Right lobe of liver (tissue), 4 donors: ENCODE measurements around the gene PLA2G2C.

Source experiments
- POLR2A ChIP-seq: fragments of 450-650 bp; IDR thresholded peaks from one replicate; pipeline ENCODE4 v1.6.1; 2017; ENCODE audit warnings: antibody characterized with exemption, mild to moderate bottlenecking
- TF ChIP-seq, protein P1 (sequence below), 4 donors: fragments of 200-600 bp in 3 of 4; fragments of 450-650 bp in 1 of 4; IDR thresholded peaks; one replicate each; pipeline versions ENCODE4 v1.5.1 to v1.8.0; 2016 to 2022; ENCODE audit warnings: antibody characterized with exemption in 4 of 4, mild to moderate bottlenecking in 2 of 4
- donor health status: DM: no; HTN: no; CAD: no.
- donor health status: DM: no; HTN: no; CAD: no.
- donor health status: DM: no; HTN: yes; CAD: no.

DNA sequence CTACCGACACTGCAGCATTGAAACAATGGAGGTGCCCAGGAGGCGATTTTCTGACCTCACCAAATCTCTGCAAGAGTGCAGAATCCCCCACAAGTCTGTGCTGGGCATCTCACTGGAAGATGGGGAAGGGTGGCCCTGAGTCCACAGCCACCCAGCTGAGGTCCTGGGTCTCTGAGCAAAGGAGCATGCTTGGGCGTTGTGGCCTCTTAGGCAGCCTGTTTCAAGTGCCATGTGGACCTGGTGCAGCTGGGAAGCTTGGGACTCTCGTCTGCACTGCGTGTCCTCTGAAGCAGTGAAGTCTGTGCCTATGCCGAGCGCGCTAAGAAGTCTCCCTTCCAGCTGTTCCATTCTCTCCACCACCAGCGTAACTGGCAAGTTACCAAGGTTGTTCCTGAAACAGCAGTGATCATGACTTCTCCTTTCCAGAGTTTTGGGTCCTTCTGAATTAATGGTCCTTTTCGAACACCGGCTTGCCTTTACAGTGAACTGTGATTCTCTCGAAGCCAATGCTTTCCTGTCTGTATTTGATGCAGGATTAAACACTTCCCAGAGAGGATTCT, 5.0 kb upstream of the PLA2G2C start:
- TF ChIP-seq, protein P1, sequence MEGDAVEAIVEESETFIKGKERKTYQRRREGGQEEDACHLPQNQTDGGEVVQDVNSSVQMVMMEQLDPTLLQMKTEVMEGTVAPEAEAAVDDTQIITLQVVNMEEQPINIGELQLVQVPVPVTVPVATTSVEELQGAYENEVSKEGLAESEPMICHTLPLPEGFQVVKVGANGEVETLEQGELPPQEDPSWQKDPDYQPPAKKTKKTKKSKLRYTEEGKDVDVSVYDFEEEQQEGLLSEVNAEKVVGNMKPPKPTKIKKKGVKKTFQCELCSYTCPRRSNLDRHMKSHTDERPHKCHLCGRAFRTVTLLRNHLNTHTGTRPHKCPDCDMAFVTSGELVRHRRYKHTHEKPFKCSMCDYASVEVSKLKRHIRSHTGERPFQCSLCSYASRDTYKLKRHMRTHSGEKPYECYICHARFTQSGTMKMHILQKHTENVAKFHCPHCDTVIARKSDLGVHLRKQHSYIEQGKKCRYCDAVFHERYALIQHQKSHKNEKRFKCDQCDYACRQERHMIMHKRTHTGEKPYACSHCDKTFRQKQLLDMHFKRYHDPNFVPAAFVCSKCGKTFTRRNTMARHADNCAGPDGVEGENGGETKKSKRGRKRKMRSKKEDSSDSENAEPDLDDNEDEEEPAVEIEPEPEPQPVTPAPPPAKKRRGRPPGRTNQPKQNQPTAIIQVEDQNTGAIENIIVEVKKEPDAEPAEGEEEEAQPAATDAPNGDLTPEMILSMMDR (IDR thresholded peaks at IDR 0.05): no peak
- no peak for TF ChIP-seq POLR2A
